Spleen (tissue), 7 donors: ENCODE measurements around the gene ADRA1B.

Experiments
- POLR2A ChIP-seq, 3 donors: fragments of 450-650 bp; IDR thresholded peaks; one replicate each; pipeline ENCODE4 v1.5.1; 2017; ENCODE audit warnings: antibody characterized with exemption in 3 of 3, mild to moderate bottlenecking in 1 of 3
- POLR2AphosphoS5 ChIP-seq, 3 donors: sonication (generic); formaldehyde crosslinking; IDR thresholded peaks; one replicate each; pipeline ENCODE4 v1.5.1; 2017; ENCODE audit warnings: antibody characterized with exemption in 3 of 3
- TF ChIP-seq, protein P1 (sequence below), 11 experiments: fragments of 200-600 bp in 7 of 11; fragments of 450-650 bp in 4 of 11; sonication (generic) in 4 of 11; IDR thresholded peaks in 8 of 11; conservative IDR thresholded peaks in 3 of 11; 1 replicate in 7 of 11; 2 replicates in 4 of 11; pipeline versions ENCODE4 v1.4.0 to v1.8.0; 2016 to 2021; ENCODE audit warnings: antibody characterized with exemption in 11 of 11, inconsistent platforms in 4 of 11, mild to moderate bottlenecking in 1 of 11
- donor health status: DM: no; HTN: no; CAD: no; lungs with moderate emphysema.
- donor health status: DM: no; HTN: no; CAD: no.
- donor health status: DM: no; HTN: no; CAD: no.

DNA sequence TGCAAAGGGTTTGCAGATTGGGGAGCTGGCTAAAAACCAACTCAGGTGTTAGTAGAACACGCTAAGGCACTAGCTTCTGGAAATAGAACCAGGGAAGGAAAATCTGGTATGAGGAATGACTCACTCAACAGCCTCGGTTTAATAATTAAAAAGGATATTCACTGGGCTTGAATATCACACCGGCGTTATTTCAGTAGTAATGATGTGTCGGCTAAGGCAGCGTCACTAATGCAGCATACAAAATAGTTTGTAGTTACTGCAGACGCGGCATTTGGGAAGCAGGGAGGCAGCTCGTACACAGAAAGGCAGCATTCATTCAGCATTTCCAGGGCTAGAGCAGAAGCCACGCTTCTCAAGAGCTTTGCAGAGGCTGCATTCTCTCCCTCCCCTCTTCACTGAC is 1.7 kb downstream of the ADRA1B start:
- TF ChIP-seq, protein P1, sequence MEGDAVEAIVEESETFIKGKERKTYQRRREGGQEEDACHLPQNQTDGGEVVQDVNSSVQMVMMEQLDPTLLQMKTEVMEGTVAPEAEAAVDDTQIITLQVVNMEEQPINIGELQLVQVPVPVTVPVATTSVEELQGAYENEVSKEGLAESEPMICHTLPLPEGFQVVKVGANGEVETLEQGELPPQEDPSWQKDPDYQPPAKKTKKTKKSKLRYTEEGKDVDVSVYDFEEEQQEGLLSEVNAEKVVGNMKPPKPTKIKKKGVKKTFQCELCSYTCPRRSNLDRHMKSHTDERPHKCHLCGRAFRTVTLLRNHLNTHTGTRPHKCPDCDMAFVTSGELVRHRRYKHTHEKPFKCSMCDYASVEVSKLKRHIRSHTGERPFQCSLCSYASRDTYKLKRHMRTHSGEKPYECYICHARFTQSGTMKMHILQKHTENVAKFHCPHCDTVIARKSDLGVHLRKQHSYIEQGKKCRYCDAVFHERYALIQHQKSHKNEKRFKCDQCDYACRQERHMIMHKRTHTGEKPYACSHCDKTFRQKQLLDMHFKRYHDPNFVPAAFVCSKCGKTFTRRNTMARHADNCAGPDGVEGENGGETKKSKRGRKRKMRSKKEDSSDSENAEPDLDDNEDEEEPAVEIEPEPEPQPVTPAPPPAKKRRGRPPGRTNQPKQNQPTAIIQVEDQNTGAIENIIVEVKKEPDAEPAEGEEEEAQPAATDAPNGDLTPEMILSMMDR (IDR thresholded peaks at IDR 0.05 in 8 of 11, conservative IDR thresholded peaks at IDR 0.05 in 3 of 11): no peak
- no peak for TF ChIP-seq POLR2A (IDR thresholded peaks at IDR 0.05)
- no peak for TF ChIP-seq POLR2AphosphoS5 (IDR thresholded peaks at IDR 0.05)
